Neural crest cell (in vitro differentiated cells): ENCODE measurements around the gene TENT5D. TPM values are rescaled to one million over a fixed set of nuclear protein-coding genes. Genes with fewer than 3 reads are reported as not detected.
"Not testable (repeated sequence)": the region's sequence is repeated elsewhere in the genome, so short reads cannot be mapped to it uniquely, and the experiment has no call there.

Experiments used
- DNase-seq: peaks from one replicate; pipeline ENCODE4 v3.0.0; 2021; ENCODE audit warnings: low read depth, mixed read lengths, low spot score
- H3K27ac Mint-ChIP-seq: one replicate; pipeline ENCODE4 v1.8.0; 2021; ENCODE audit warnings: mild to moderate bottlenecking, mixed read lengths; ENCODE audit not compliant: unreplicated experiment
- H3K27me3 Mint-ChIP-seq: 2 replicates; pipeline ENCODE4 v1.8.0; 2021; ENCODE audit warnings: low read depth, mild to moderate bottlenecking, mixed read lengths
- H3K36me3 Mint-ChIP-seq: 2 replicates; pipeline ENCODE4 v1.8.0; 2021; ENCODE audit warnings: low read depth, mild to moderate bottlenecking, mixed read lengths
- H3K4me1 Mint-ChIP-seq: 2 replicates; pipeline ENCODE4 v1.8.0; 2021; ENCODE audit warnings: mixed read lengths
- H3K4me3 Mint-ChIP-seq: one replicate; pipeline ENCODE4 v1.8.0; 2021; ENCODE audit warnings: mild to moderate bottlenecking, mixed read lengths
- H3K9me3 Mint-ChIP-seq: 2 replicates; pipeline ENCODE4 v1.8.0; 2021; ENCODE audit warnings: mixed read lengths
- CTCF ChIP-seq: fragments of 200-600 bp; sonication (generic); conservative IDR thresholded peaks from 2 replicates; pipeline ENCODE4 v1.5.0; 2021; ENCODE audit warnings: antibody characterized with exemption, mild to moderate bottlenecking
- total RNA-seq: library from RNA; stranded (reverse); gene quantifications from 2 replicates; pipeline ENCODE4 v1.2.1, GENCODE V29; 2021

Gene TENT5D
- total RNA-seq, 1 donor from 2014 or later, result not detected

- H3K9me3 Mint-ChIP-seq, result peaks cover 11% of the 10 kb centered on the region
- no peaks in the 10 kb centered on the region for H3K4me1 Mint-ChIP-seq
- H3K27ac Mint-ChIP-seq, result no peak overlapping the region
- no peak for DNase-seq
- H3K4me3 Mint-ChIP-seq, result no peak overlapping the region
- no peak for TF ChIP-seq CTCF
- H3K27me3 Mint-ChIP-seq, result no peaks in the 10 kb centered on the region
- H3K36me3 Mint-ChIP-seq, result peaks cover 10% of the 10 kb centered on the region
Measured at GRCh38 chrX:80430826-80431504, 10.7 kb downstream of the TENT5D start.

GRCh38 chrX:80431505-80431832 lies 11.2 kb downstream of the TENT5D start:
- Mint-ChIP-seq H3K27me3 (no peaks in the 10 kb centered on the region), H3K36me3 (peaks cover 10% of the 10 kb centered on the region), H3K4me3 (no peak overlapping the region), H3K4me1 (no peaks in the 10 kb centered on the region), H3K27ac (no peak overlapping the region), H3K9me3 (peaks cover 11% of the 10 kb centered on the region)
- DNase-seq, result no peak
- no peak for TF ChIP-seq CTCF

- H3K9me3 Mint-ChIP-seq, result peaks cover 7% of the 10 kb centered on the region
Measured at GRCh38 chrX:80432441-80432840, 12.2 kb downstream of the TENT5D start.

GRCh38 chrX:80432863-80433262 lies 12.6 kb downstream of the TENT5D start:
- Mint-ChIP-seq H3K27ac (no peak overlapping the region), H3K4me3 (no peak overlapping the region), H3K27me3 (no peaks in the 10 kb centered on the region), H3K36me3 (peaks cover 10% of the 10 kb centered on the region), H3K4me1 (no peaks in the 10 kb centered on the region), H3K9me3 (peaks cover 7% of the 10 kb centered on the region)
- no peak for TF ChIP-seq CTCF
- no peak for DNase-seq

More at GRCh38 chrX:80432441-80432840, 12.2 kb downstream of the TENT5D start:
- H3K27me3 Mint-ChIP-seq, result no peaks in the 10 kb centered on the region
- H3K36me3 Mint-ChIP-seq, result peaks cover 10% of the 10 kb centered on the region
- TF ChIP-seq CTCF, result no peak
- no peak overlapping the region for H3K27ac Mint-ChIP-seq
- H3K4me3 Mint-ChIP-seq, result no peak overlapping the region
- no peak for DNase-seq
- no peaks in the 10 kb centered on the region for H3K4me1 Mint-ChIP-seq

- H3K36me3 Mint-ChIP-seq, DNase-seq, H3K27me3 Mint-ChIP-seq, H3K27ac Mint-ChIP-seq, H3K4me3 Mint-ChIP-seq, H3K4me1 Mint-ChIP-seq: not testable (repeated sequence)
- peaks cover 23% of the 10 kb centered on the region for H3K9me3 Mint-ChIP-seq
Measured at GRCh38 chrX:80468166-80468565, 47.9 kb downstream of the TENT5D start.

GRCh38 chrX:80471582-80471981 lies 51.3 kb downstream of the TENT5D start:
- no peaks in the 10 kb centered on the region for H3K27me3 Mint-ChIP-seq
- H3K27ac Mint-ChIP-seq, result no peak overlapping the region

More at GRCh38 chrX:80471582-80471981, 51.3 kb downstream of the TENT5D start:
- Mint-ChIP-seq H3K4me1 (no peaks in the 10 kb centered on the region), H3K36me3 (no peaks in the 10 kb centered on the region), H3K4me3 (no peak overlapping the region), H3K9me3 (peaks cover 14% of the 10 kb centered on the region)
- no peak for DNase-seq
- TF ChIP-seq CTCF, result no peak
